HepG2 (cell line): ENCODE measurements around the gene ZFR2. TPM values are rescaled to one million over a fixed set of nuclear protein-coding genes. Genes with fewer than 3 reads are reported as not detected.
A peak's percentile ranks its signal among the peaks of the same experiment; 100 is the strongest.

Experiments
- CBX1 ChIP-seq: IDR thresholded peaks from one replicate; pipeline ENCODE4 v1.6.1; 2016; ENCODE audit warnings: antibody characterized with exemption, low read depth
- KIAA2018 ChIP-seq: sonication (generic); formaldehyde crosslinking; IDR thresholded peaks from 2 replicates; pipeline ENCODE4 v1.5.0; 2020; ENCODE audit warnings: mild to moderate bottlenecking, missing genetic modification reagents, borderline replicate concordance
- MNT ChIP-seq: fragments of 450-650 bp; IDR thresholded peaks from 2 replicates; pipeline ENCODE4 v1.6.1; 2016
- MXD3 ChIP-seq: IDR thresholded peaks from 2 replicates; pipeline ENCODE4 v1.6.1; 2016; ENCODE audit warnings: mild to moderate bottlenecking, missing biosample characterization, missing genetic modification reagents
- REPIN1 ChIP-seq: sonication (generic); formaldehyde crosslinking; IDR thresholded peaks from 2 replicates; pipeline ENCODE4 v1.8.0; 2022; ENCODE audit warnings: missing genetic modification reagents, low read depth, mild to moderate bottlenecking, borderline replicate concordance
- TCF12 ChIP-seq, 2 experiments: fragments of 450-650 bp in 1 of 2; sonication (generic) in 1 of 2; formaldehyde crosslinking in 1 of 2; IDR thresholded peaks; 2 replicates each; pipeline versions ENCODE4 v1.6.1 to v1.8.0; 2017 to 2022; ENCODE audit warnings: antibody characterized with exemption in 1 of 2, mild to moderate bottlenecking in 1 of 2, missing genetic modification reagents in 1 of 2, moderate library complexity in 1 of 2
- ZBTB10 ChIP-seq: sonication (generic); formaldehyde crosslinking; IDR thresholded peaks from 2 replicates; pipeline ENCODE4 v1.4.0; 2020; ENCODE audit warnings: missing genetic modification reagents, borderline replicate concordance
- ZKSCAN8 ChIP-seq: IDR thresholded peaks from 2 replicates; pipeline ENCODE4 v1.6.1; 2016; ENCODE audit warnings: borderline replicate concordance, missing genetic modification reagents, missing compliant biosample characterization
- ZMYM4 ChIP-seq: sonication (generic); formaldehyde crosslinking; IDR thresholded peaks from 2 replicates; pipeline ENCODE4 v1.8.1; 2023; ENCODE audit warnings: mild to moderate bottlenecking, missing genetic modification reagents
- ZNF138 ChIP-seq: sonication (generic); formaldehyde crosslinking; IDR thresholded peaks from 2 replicates; pipeline ENCODE4 v1.5.0; 2020; ENCODE audit warnings: mild to moderate bottlenecking, low read depth, missing genetic modification reagents
- ZNF580 ChIP-seq: IDR thresholded peaks from 2 replicates; pipeline ENCODE4 v1.6.1; 2016; ENCODE audit warnings: low read depth, borderline replicate concordance
- ZNF652 ChIP-seq: IDR thresholded peaks from 2 replicates; pipeline ENCODE4 v1.6.1; 2016; ENCODE audit warnings: low read depth, borderline replicate concordance
- ZNF773 ChIP-seq: sonication (generic); formaldehyde crosslinking; IDR thresholded peaks from 2 replicates; pipeline ENCODE4 v1.4.0; 2020; ENCODE audit warnings: missing genetic modification reagents, borderline replicate concordance
- polyA plus RNA-seq, 8 experiments: library from polyadenylated mRNA; depleted of rRNA in 3 of 8; stranded (reverse) in 7 of 8; unstranded in 1 of 8; fragments of >200 nt; fragmentation: Illumina TruSeq in 4 of 8; extraction: Trizol in 4 of 8; gene quantifications; 2 replicates each; pipeline versions ENCODE4 v1.2.1 to v1.2.3, GENCODE V29; 2011 to 2016; ENCODE audit warnings: low read depth in 4 of 8, missing spikeins in 1 of 8, mixed read lengths in 1 of 8; ENCODE audit not compliant: insufficient read depth in 1 of 8
- total RNA-seq, 5 experiments: library from RNA; depleted of rRNA; stranded (reverse); fragments of >200 nt; fragmentation: Illumina TruSeq; extraction: Trizol; gene quantifications; 2 replicates each; pipeline ENCODE4 v1.2.3, GENCODE V29; 2016; ENCODE audit warnings: low read depth in 1 of 5

ZFR2 gene
- total and polyA plus RNA-seq, 2 of the 13 experiments (the other 11 are each of a cell fraction or from before 2014, with no cell fraction given), result 0.37 to 0.69 TPM

GRCh38 chr19:3761382-3762129 lies 107.3 kb downstream of the ZFR2 start, which contains the start of gene APBA3 (continued):
- TF ChIP-seq ZBTB10 (CRISPR knock-in tag) (no peak), ZNF773 (peak; percentile 10; the same call in 1 of the 2 replicates), MNT (no peak), ZKSCAN8 (CRISPR knock-in tag) (peak; percentile 31; the same call in 1 of the 2 replicates), ZNF652 (CRISPR knock-in tag) (peak; percentile 72; the same call in 1 of the 2 replicates), ZNF580 (CRISPR knock-in tag) (0 out of 2 replicates have a peak, but pooled peaks have one; percentile 53), MXD3 (CRISPR knock-in tag) (peak; percentile 57), REPIN1 (CRISPR knock-in tag) (peak; percentile 32; the same call in 1 of the 2 replicates), ZNF138 (no peak), KIAA2018 (CRISPR knock-in tag) (0 out of 2 replicates have a peak, but pooled peaks have one; percentile 86), TCF12 (IDR thresholded peaks at IDR 0.05) (no peak), TCF12 (CRISPR knock-in tag; IDR thresholded peaks at IDR 0.05) (no peak), CBX1 (no peak), ZMYM4 (peak; percentile 44; the same call in 1 of the 2 replicates)
